ENCODE measurements around the gene PGAP1. TPM values are rescaled to one million over a fixed set of nuclear protein-coding genes. Genes with fewer than 3 reads are reported as not detected.

PGAP1 gene
- total RNA-seq, 1 donor from 2014 or later = 1.9 TPM

DNA sequence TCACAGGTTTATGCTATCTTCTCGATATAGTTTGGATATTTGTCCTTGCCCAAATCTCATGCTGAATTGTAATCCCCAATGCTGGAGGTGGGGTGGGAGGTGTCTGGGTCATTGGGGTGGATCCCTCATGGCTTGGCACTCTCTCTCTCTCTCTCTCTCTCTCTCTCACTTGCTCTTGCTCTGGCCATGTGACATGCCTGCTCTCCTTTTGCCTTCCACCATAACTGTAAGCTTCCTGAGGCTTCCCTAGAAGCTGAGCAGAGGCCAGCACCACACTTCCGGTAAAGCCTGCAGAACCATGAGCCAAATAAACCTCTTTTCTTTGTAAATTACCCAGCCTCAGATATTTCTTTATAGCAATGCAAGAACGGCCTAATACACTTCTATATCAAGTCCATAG, 41.3 kb upstream of the PGAP1 start:
- ATAC-seq (ENCODE audit: low read depth) = no peak
- ChIA-PET CTCF (no interaction called here), POLR2A (no interaction called here)
- H3K27ac Mint-ChIP-seq = no peak overlapping the region
- no peak for DNase-seq
- no peak overlapping the region for H3K4me3 Mint-ChIP-seq
- TF ChIP-seq, protein P1, sequence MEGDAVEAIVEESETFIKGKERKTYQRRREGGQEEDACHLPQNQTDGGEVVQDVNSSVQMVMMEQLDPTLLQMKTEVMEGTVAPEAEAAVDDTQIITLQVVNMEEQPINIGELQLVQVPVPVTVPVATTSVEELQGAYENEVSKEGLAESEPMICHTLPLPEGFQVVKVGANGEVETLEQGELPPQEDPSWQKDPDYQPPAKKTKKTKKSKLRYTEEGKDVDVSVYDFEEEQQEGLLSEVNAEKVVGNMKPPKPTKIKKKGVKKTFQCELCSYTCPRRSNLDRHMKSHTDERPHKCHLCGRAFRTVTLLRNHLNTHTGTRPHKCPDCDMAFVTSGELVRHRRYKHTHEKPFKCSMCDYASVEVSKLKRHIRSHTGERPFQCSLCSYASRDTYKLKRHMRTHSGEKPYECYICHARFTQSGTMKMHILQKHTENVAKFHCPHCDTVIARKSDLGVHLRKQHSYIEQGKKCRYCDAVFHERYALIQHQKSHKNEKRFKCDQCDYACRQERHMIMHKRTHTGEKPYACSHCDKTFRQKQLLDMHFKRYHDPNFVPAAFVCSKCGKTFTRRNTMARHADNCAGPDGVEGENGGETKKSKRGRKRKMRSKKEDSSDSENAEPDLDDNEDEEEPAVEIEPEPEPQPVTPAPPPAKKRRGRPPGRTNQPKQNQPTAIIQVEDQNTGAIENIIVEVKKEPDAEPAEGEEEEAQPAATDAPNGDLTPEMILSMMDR (IDR thresholded peaks at IDR 0.05) = no peak
- no peaks in the 10 kb centered on the region for H3K27me3 Mint-ChIP-seq
- intact Hi-C loops (cut with micrococcal nuclease) = no loop called here
- no peaks in the 10 kb centered on the region for H3K36me3 Mint-ChIP-seq (ENCODE audit: low read depth)
- H3K9me3 Mint-ChIP-seq = peaks cover 3% of the 10 kb centered on the region
- H3K4me1 Mint-ChIP-seq = no peaks in the 10 kb centered on the region

DNA sequence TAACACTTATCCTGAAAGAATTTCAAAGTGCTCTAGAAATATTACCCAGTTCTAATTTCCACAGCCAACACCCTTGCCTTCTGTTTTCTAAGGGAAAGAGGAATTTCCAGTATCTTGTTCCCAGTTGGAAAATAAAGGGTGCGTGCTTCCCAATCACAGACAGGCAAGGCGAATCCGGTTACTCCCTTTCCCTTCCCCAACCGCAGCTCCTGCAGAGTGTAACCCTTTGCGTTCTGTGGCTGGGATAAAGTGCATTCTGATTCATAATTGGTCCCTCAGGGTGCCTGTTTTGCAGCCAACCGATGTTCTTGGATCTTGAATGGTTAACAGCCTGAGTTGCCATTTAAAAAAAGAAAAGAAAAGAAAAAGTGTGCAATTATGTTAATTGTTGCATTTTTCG, 40.6 kb upstream of the PGAP1 start:
- intact Hi-C loops (cut with micrococcal nuclease) = no loop called here
- H3K9me3 Mint-ChIP-seq = peaks cover 3% of the 10 kb centered on the region
- H3K27me3 Mint-ChIP-seq = no peaks in the 10 kb centered on the region
- ChIA-PET POLR2A (no interaction called here), CTCF (no interaction called here)
- no peaks in the 10 kb centered on the region for H3K36me3 Mint-ChIP-seq (ENCODE audit: low read depth)
- ATAC-seq (ENCODE audit: low read depth) (no peak), DNase-seq (no peak)
- H3K4me3 Mint-ChIP-seq = no peak overlapping the region
- H3K4me1 Mint-ChIP-seq = no peaks in the 10 kb centered on the region
- no peak overlapping the region for H3K27ac Mint-ChIP-seq
- TF ChIP-seq, protein P1 (IDR thresholded peaks at IDR 0.05) = no peak

DNA sequence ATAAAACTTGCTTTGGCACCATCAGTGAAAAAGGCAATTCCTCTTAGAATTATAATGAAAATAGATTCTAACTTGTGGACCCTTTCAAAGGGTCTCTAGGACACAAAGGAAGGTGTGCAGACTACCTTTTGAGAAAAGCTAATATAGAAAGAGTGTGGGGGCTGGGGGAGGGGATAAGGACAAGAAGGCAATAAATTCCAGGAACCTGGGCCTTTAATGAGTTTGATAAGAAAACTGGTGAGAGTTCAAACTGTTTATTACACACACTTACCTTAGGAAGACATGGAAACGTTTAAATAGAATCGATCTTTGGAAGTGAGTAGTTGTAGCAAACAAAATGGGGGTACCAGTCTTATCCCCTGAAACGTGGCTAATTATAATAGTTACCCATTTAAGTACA, 39.6 kb upstream of the PGAP1 start:
- CTCF ChIA-PET = no interaction called here
- TF ChIP-seq, protein P1 (IDR thresholded peaks at IDR 0.05) = no peak

DNA sequence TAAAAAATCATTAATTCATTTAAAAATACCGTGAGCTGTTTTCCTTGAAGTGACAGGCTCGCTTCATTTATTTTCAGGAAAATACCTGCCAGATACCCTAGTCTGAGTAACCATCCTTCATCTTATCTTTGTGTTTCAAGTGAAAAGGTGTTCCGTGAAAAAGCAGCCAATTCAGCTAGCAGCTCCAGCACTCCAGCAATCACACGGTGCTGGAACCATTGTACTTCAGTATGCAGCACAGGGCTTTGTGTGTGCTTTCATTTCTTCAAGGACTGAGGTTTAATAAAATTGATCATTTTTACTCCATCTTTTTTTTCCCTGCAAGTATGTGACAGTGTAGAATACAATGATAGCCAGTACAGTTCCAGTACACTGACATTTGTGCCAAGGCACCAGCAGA, 39.1 kb upstream of the PGAP1 start:
- H3K36me3 Mint-ChIP-seq (ENCODE audit: low read depth) = no peaks in the 10 kb centered on the region
- DNase-seq (no peak), ATAC-seq (ENCODE audit: low read depth) (no peak)
- CTCF ChIA-PET = no interaction called here
- no peaks in the 10 kb centered on the region for H3K4me1 Mint-ChIP-seq
- TF ChIP-seq, protein P1 (IDR thresholded peaks at IDR 0.05) = no peak
- no peak overlapping the region for H3K27ac Mint-ChIP-seq
- peaks cover 3% of the 10 kb centered on the region for H3K9me3 Mint-ChIP-seq
- no peak overlapping the region for H3K4me3 Mint-ChIP-seq
- POLR2A ChIA-PET = no interaction called here
- H3K27me3 Mint-ChIP-seq = no peaks in the 10 kb centered on the region
- intact Hi-C loops (cut with micrococcal nuclease) = no loop called here

More for the DNA sequence above, 39.6 kb upstream of the PGAP1 start:
- H3K4me3 Mint-ChIP-seq = no peak overlapping the region
- H3K9me3 Mint-ChIP-seq = peaks cover 3% of the 10 kb centered on the region
- no peaks in the 10 kb centered on the region for H3K27me3 Mint-ChIP-seq
- H3K36me3 Mint-ChIP-seq (ENCODE audit: low read depth) = no peaks in the 10 kb centered on the region
- no peaks in the 10 kb centered on the region for H3K4me1 Mint-ChIP-seq
- intact Hi-C loops (cut with micrococcal nuclease) = no loop called here
- no peak overlapping the region for H3K27ac Mint-ChIP-seq
- no peak for ATAC-seq (ENCODE audit: low read depth)
- POLR2A ChIA-PET = no interaction called here
- DNase-seq = no peak

DNA sequence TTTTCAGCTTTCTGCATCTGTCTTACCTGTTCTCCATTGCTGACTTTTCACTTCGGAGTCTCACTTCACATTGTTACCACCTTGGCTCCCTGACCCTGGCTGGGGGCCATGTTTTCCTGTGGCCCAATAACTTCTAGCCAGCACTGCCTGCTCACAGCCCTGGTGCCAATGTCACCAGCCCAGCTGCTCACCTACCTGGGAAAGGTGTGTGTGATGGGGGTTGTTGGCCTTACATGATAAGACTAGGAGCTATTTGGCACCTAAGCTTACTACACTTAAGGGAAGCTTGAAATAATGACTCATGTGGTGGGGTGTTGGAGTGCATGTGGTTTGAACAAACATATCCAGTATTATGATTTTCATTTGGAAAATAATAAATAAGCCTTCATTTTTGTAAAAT, 37.5 kb upstream of the PGAP1 start:
- Mint-ChIP-seq H3K36me3 (ENCODE audit: low read depth) (no peaks in the 10 kb centered on the region), H3K4me1 (no peaks in the 10 kb centered on the region), H3K4me3 (no peak overlapping the region), H3K9me3 (peaks cover 3% of the 10 kb centered on the region), H3K27ac (no peak overlapping the region), H3K27me3 (no peaks in the 10 kb centered on the region)
- DNase-seq (no peak), ATAC-seq (ENCODE audit: low read depth) (no peak)
- CTCF ChIA-PET = no interaction called here
- intact Hi-C loops (cut with micrococcal nuclease) = no loop called here
- TF ChIP-seq, protein P1 (IDR thresholded peaks at IDR 0.05) = no peak
- POLR2A ChIA-PET = no interaction called here

All from activated B cell treated with CpG ODN at 0.5 μM for 24 hours (primary cell).